LNCAP (cell line): ENCODE results near the gene VEGFA.

Experiments
- TF ChIP-seq, protein P1 (sequence below): fragments of 450-650 bp; IDR thresholded peaks from 2 replicates; pipeline ENCODE4 v1.5.1; 2017; ENCODE audit warnings: mild to moderate bottlenecking

VEGFA gene

DNA sequence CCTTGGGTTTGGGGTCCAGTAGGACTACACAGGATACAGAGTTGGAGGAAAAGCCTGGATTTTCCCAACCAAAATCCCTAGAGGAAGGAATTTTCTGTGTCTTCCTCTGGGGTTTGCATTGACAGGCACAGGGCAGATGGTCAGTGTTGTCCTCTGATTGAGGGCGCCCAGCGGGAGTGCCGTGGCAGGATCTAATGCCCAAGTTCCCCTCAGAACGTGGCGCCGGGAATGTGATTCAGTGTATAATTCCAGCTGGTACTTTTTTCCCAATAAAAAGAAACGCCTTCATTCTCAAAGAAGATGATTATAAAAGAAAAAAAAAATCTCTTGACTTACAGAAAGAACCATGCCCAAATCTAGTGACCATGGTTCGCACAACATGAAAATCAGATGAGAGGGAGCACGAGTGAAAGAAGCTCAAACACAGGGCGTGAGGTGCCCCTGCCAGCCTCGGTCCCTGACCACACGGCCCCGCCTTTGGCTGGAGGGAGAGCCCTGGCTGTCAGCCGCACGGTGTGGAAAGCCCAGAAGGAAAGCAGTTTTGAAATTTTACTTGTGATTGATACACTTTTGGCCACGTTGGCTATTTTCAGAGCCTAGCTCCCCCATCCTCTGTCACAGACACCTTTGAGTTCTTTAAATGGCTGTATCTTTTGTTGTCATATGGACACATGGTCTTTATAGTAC lies 31.6 kb downstream of the VEGFA start:
- TF ChIP-seq, protein P1, sequence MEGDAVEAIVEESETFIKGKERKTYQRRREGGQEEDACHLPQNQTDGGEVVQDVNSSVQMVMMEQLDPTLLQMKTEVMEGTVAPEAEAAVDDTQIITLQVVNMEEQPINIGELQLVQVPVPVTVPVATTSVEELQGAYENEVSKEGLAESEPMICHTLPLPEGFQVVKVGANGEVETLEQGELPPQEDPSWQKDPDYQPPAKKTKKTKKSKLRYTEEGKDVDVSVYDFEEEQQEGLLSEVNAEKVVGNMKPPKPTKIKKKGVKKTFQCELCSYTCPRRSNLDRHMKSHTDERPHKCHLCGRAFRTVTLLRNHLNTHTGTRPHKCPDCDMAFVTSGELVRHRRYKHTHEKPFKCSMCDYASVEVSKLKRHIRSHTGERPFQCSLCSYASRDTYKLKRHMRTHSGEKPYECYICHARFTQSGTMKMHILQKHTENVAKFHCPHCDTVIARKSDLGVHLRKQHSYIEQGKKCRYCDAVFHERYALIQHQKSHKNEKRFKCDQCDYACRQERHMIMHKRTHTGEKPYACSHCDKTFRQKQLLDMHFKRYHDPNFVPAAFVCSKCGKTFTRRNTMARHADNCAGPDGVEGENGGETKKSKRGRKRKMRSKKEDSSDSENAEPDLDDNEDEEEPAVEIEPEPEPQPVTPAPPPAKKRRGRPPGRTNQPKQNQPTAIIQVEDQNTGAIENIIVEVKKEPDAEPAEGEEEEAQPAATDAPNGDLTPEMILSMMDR, result no peak

GRCh38 chr6:43803055-43803782 lies 33.2 kb downstream of the VEGFA start:
- TF ChIP-seq, protein P1, result no peak

GRCh38 chr6:43803783-43804549 lies 34.0 kb downstream of the VEGFA start:
- TF ChIP-seq, protein P1, result no peak

- TF ChIP-seq, protein P1, result no peak
Measured at GRCh38 chr6:43804550-43805223, 34.7 kb downstream of the VEGFA start.

DNA sequence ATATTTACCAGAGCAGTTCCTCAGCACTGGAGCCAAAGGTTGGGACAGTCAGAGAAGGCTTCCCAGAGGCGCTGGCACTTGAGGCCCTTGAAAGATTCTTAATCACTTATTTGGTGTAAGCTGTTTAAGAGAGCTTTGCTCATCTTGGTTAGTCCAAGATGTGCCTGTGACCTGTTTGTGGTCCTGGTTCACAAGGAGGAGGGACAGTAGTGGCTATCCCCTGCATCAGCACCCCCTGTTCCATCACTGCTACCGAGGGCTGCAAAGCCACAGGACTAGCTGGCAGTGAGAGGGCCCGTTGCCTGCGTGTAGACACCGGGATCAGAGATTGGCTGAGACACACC lies 35.7 kb downstream of the VEGFA start:
- TF ChIP-seq, protein P1, result no peak

- TF ChIP-seq, protein P1, result no peak
Measured at GRCh38 chr6:43806043-43806757, 36.2 kb downstream of the VEGFA start.

DNA sequence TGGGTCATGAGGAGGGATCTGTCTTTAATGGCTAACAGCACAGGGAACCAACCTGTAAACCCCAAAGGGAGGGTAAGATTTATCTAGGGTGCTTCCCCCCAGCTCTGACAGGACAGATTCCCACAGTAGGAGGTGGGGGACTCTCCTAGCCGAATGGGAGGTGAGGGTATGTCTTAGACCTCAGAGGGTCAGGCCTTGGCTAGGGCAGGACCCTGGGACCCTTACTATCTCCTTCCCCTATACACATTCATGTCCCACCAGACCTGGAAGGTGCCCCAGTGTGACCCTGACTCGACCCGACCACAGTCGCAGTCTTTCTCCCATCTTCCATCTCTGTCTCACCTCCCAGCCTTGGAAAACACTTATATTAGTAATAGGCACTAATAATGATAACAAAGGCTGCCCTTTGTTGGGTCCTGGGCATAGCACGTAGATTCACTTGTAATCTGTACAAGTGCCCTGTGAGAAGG lies 36.8 kb downstream of the VEGFA start:
- TF ChIP-seq, protein P1, result no peak
